Transverse colon (tissue), 4 donors: ENCODE results near the gene PRKCE.

Experiments used
- CTCF ChIP-seq, 5 experiments: fragments of 200-600 bp in 3 of 5; fragments of 450-650 bp in 2 of 5; sonication (generic) in 3 of 5; IDR thresholded peaks; 1 replicate in 2 of 5; 2 replicates in 3 of 5; pipeline ENCODE4 v1.5.1; 2016 to 2017; ENCODE audit warnings: antibody characterized with exemption in 5 of 5, inconsistent platforms in 3 of 5, mild to moderate bottlenecking in 2 of 5, moderate library complexity in 1 of 5
- POLR2A ChIP-seq: fragments of 450-650 bp; IDR thresholded peaks from one replicate; pipeline ENCODE4 v1.6.1; 2016; ENCODE audit warnings: antibody characterized with exemption, mild to moderate bottlenecking, moderate library complexity
- POLR2AphosphoS5 ChIP-seq, 3 donors: sonication (generic); formaldehyde crosslinking; IDR thresholded peaks; one replicate each; pipeline ENCODE4 v1.6.1; 2016; ENCODE audit warnings: antibody characterized with exemption in 3 of 3

- TF ChIP-seq CTCF (IDR thresholded peaks at IDR 0.05), result no peak
- TF ChIP-seq POLR2AphosphoS5 (IDR thresholded peaks at IDR 0.05), result no peak
- no peak for TF ChIP-seq POLR2A
Observed at GRCh38 chr2:45745231-45745630, 93.8 kb downstream of the PRKCE start.
